Ecto neural progenitor cell (in vitro differentiated cells): Measurements from ENCODE around the gene BCAR3.

Experiments
- DNase-seq: peaks from one replicate; pipeline ENCODE4 v3.0.0-alpha.2; 2018; ENCODE audit warnings: low spot score

The BCAR3 gene

GRCh38 chr1:93636712-93637111 is 44.9 kb downstream of the BCAR3 start:
- DNase-seq: peak; percentile 19

GRCh38 chr1:93635614-93636543 is 45.8 kb downstream of the BCAR3 start:
- peak; percentile 77 for DNase-seq

GRCh38 chr1:93633313-93633712 is 48.3 kb downstream of the BCAR3 start:
- no peak for DNase-seq

- DNase-seq: no peak
Observed at GRCh38 chr1:93631626-93632365, 49.8 kb downstream of the BCAR3 start.

GRCh38 chr1:93630168-93630567 is 51.5 kb downstream of the BCAR3 start:
- no peak for DNase-seq

GRCh38 chr1:93629101-93630059 is 52.3 kb downstream of the BCAR3 start:
- DNase-seq: no peak

GRCh38 chr1:93628681-93629080 is 53.0 kb downstream of the BCAR3 start:
- DNase-seq: no peak

GRCh38 chr1:93625582-93626327 is 55.9 kb downstream of the BCAR3 start:
- DNase-seq: no peak

GRCh38 chr1:93623875-93624274 is 57.8 kb downstream of the BCAR3 start:
- DNase-seq: no peak

GRCh38 chr1:93623436-93623835 is 58.2 kb downstream of the BCAR3 start:
- no peak for DNase-seq

- no peak for DNase-seq
Observed at GRCh38 chr1:93621246-93621645, 60.4 kb downstream of the BCAR3 start.

GRCh38 chr1:93620841-93621210 is 60.8 kb downstream of the BCAR3 start:
- DNase-seq: no peak

- DNase-seq: no peak
Observed at GRCh38 chr1:93620172-93620840, 61.3 kb downstream of the BCAR3 start.

GRCh38 chr1:93619507-93620171 is 62.0 kb downstream of the BCAR3 start:
- DNase-seq: no peak

- no peak for DNase-seq
Observed at GRCh38 chr1:93617670-93618499, 63.8 kb downstream of the BCAR3 start.

GRCh38 chr1:93616996-93617669 is 64.5 kb downstream of the BCAR3 start:
- DNase-seq: no peak

- DNase-seq: no peak
Observed at GRCh38 chr1:93616221-93616995, 65.2 kb downstream of the BCAR3 start.

GRCh38 chr1:93615582-93616150 is 66.0 kb downstream of the BCAR3 start:
- no peak for DNase-seq
